HL-60 (cell line): ENCODE results near the gene CCAR1.
"Not testable (repeated sequence)": the region's sequence is repeated elsewhere in the genome, so short reads cannot be mapped to it uniquely, and the experiment has no call there.

Experiments
- DNase-seq, 2 experiments: peaks; one replicate each; pipeline ENCODE4 v3.0.0-alpha.2; 2010 to 2020; ENCODE audit warnings: low read depth in 1 of 2, low spot score in 1 of 2
- H3K27ac ChIP-seq: fragments of 250-450 bp; sonication (Bioruptor Pico); replicated peaks from 2 replicates; pipeline ENCODE4 v1.5.1; 2020; ENCODE audit warnings: mild to moderate bottlenecking, moderate library complexity
- H3K27me3 ChIP-seq: fragments of 250-450 bp; sonication (Bioruptor Pico); 2 replicates; pipeline ENCODE4 v1.5.1; 2021; ENCODE audit warnings: mild to moderate bottlenecking, moderate library complexity; ENCODE audit not compliant: insufficient read depth, poor library complexity, severe bottlenecking
- H3K4me3 ChIP-seq: replicated peaks from 2 replicates; pipeline ENCODE4 v1.5.1; 2011; ENCODE audit warnings: mild to moderate bottlenecking, control low read depth, low read length; ENCODE audit not compliant: insufficient read depth
- GABPA ChIP-seq: IDR thresholded peaks from 2 replicates; pipeline ENCODE4 v1.6.1; 2012; ENCODE audit warnings: low read depth
- POLR2AphosphoS5 ChIP-seq: IDR thresholded peaks from 2 replicates; pipeline ENCODE4 v1.6.1; 2012; ENCODE audit warnings: low read depth
- SPI1 ChIP-seq: IDR thresholded peaks from 2 replicates; pipeline ENCODE4 v1.6.1; 2012; ENCODE audit warnings: low read depth, mild to moderate bottlenecking, borderline replicate concordance
- TF ChIP-seq, protein P1 (sequence below): IDR thresholded peaks from 2 replicates; pipeline ENCODE4 v1.6.1; 2012; ENCODE audit warnings: low read depth; ENCODE audit not compliant: insufficient replicate concordance
- TF ChIP-seq, protein P2 (sequence below): IDR thresholded peaks from one replicate; pipeline ENCODE4 v1.5.1; 2011; ENCODE audit warnings: low read length, control low read depth, inconsistent platforms; ENCODE audit not compliant: insufficient read depth

The CCAR1 gene

GRCh38 chr10:68796605-68797004, 75.6 kb downstream of the CCAR1 start:
- DNase-seq = no peak
- TF ChIP-seq POLR2AphosphoS5 (no peak), GABPA (no peak), SPI1 (no peak)
- TF ChIP-seq, protein P1, sequence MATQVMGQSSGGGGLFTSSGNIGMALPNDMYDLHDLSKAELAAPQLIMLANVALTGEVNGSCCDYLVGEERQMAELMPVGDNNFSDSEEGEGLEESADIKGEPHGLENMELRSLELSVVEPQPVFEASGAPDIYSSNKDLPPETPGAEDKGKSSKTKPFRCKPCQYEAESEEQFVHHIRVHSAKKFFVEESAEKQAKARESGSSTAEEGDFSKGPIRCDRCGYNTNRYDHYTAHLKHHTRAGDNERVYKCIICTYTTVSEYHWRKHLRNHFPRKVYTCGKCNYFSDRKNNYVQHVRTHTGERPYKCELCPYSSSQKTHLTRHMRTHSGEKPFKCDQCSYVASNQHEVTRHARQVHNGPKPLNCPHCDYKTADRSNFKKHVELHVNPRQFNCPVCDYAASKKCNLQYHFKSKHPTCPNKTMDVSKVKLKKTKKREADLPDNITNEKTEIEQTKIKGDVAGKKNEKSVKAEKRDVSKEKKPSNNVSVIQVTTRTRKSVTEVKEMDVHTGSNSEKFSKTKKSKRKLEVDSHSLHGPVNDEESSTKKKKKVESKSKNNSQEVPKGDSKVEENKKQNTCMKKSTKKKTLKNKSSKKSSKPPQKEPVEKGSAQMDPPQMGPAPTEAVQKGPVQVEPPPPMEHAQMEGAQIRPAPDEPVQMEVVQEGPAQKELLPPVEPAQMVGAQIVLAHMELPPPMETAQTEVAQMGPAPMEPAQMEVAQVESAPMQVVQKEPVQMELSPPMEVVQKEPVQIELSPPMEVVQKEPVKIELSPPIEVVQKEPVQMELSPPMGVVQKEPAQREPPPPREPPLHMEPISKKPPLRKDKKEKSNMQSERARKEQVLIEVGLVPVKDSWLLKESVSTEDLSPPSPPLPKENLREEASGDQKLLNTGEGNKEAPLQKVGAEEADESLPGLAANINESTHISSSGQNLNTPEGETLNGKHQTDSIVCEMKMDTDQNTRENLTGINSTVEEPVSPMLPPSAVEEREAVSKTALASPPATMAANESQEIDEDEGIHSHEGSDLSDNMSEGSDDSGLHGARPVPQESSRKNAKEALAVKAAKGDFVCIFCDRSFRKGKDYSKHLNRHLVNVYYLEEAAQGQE = no peak
- TF ChIP-seq, protein P2, sequence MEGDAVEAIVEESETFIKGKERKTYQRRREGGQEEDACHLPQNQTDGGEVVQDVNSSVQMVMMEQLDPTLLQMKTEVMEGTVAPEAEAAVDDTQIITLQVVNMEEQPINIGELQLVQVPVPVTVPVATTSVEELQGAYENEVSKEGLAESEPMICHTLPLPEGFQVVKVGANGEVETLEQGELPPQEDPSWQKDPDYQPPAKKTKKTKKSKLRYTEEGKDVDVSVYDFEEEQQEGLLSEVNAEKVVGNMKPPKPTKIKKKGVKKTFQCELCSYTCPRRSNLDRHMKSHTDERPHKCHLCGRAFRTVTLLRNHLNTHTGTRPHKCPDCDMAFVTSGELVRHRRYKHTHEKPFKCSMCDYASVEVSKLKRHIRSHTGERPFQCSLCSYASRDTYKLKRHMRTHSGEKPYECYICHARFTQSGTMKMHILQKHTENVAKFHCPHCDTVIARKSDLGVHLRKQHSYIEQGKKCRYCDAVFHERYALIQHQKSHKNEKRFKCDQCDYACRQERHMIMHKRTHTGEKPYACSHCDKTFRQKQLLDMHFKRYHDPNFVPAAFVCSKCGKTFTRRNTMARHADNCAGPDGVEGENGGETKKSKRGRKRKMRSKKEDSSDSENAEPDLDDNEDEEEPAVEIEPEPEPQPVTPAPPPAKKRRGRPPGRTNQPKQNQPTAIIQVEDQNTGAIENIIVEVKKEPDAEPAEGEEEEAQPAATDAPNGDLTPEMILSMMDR = no peak
- Histone ChIP-seq H3K27me3 (no peaks in the 10 kb centered on the region), H3K4me3 (no peak overlapping the region), H3K27ac (no peak overlapping the region)

GRCh38 chr10:68800211-68800610, 79.2 kb downstream of the CCAR1 start:
- Histone ChIP-seq H3K27ac (no peak overlapping the region), H3K4me3 (no peak overlapping the region), H3K27me3 (no peaks in the 10 kb centered on the region)
- DNase-seq = no peak
- TF ChIP-seq POLR2AphosphoS5 = no peak
- TF ChIP-seq, protein P1 = no peak
- TF ChIP-seq, protein P2 = no peak
- no peak for TF ChIP-seq SPI1
- TF ChIP-seq GABPA = no peak

DNA sequence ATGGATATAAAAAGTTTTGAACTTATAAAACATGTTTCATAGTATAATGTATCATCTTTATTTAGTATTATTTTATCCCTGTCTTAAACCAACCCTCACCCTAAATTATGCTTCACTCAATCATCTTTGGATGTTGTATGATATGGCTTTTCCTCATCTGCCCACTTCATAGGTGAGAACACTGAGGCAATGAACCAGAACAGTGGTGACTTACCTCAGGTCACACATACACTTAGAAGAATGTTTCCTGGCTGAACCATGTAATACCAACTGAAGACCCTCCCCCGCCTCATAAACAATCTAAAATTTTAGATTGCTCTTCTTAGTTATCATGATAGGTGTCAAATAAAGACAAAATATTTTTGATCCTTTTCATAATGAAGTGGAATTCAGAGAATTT, 83.7 kb downstream of the CCAR1 start:
- no peak overlapping the region for H3K4me3 ChIP-seq
- no peak for DNase-seq
- no peak overlapping the region for H3K27ac ChIP-seq
- no peak for TF ChIP-seq SPI1
- TF ChIP-seq POLR2AphosphoS5 = no peak
- no peak for TF ChIP-seq GABPA
- TF ChIP-seq, protein P1 = no peak
- TF ChIP-seq, protein P2 = no peak
- H3K27me3 ChIP-seq = no peaks in the 10 kb centered on the region

- H3K27ac ChIP-seq, H3K27me3 ChIP-seq, H3K4me3 ChIP-seq, DNase-seq: not testable (repeated sequence)
Measured at GRCh38 chr10:68810830-68811229, 89.8 kb downstream of the CCAR1 start.
